ENCODE measurements around the gene CAB39L. TPM values are rescaled to one million over a fixed set of nuclear protein-coding genes. Genes with fewer than 3 reads are reported as not detected.

CAB39L gene
- polyA plus RNA-seq, 4 donors = 16.3 to 19.8 (median 18.9) TPM

- DNase-seq (ENCODE audit: low read depth in 4 of 4, low spot score in 2 of 4) = no peak
These were observed 39.7 kb downstream of the CAB39L start for GRCh38 chr13:49403996-49404702.

- DNase-seq (ENCODE audit: low read depth in 4 of 4, low spot score in 2 of 4) = peak in 1 of 4 donors; percentile 27
These were observed 42.9 kb downstream of the CAB39L start for GRCh38 chr13:49400755-49401659.

- no peak for DNase-seq (ENCODE audit: low read depth in 4 of 4, low spot score in 2 of 4)
These were observed 43.9 kb downstream of the CAB39L start for GRCh38 chr13:49399801-49400472.

GRCh38 chr13:49395878-49396380, 47.9 kb downstream of the CAB39L start:
- DNase-seq (ENCODE audit: low read depth in 4 of 4, low spot score in 2 of 4) = no peak

GRCh38 chr13:49395451-49395865, 48.4 kb downstream of the CAB39L start:
- DNase-seq (ENCODE audit: low read depth in 4 of 4, low spot score in 2 of 4) = no peak

GRCh38 chr13:49388091-49388635, 55.7 kb downstream of the CAB39L start:
- no peak for DNase-seq (ENCODE audit: low read depth in 4 of 4, low spot score in 2 of 4)

- DNase-seq (ENCODE audit: low read depth in 4 of 4, low spot score in 2 of 4) = no peak
These were observed 57.2 kb downstream of the CAB39L start for GRCh38 chr13:49386664-49387063.

GRCh38 chr13:49376121-49376520, 67.7 kb downstream of the CAB39L start:
- no peak for DNase-seq (ENCODE audit: low read depth in 4 of 4, low spot score in 2 of 4)

GRCh38 chr13:49374585-49375290, 69.1 kb downstream of the CAB39L start:
- DNase-seq (ENCODE audit: low read depth in 4 of 4, low spot score in 2 of 4) = no peak

GRCh38 chr13:49373716-49374115, 70.1 kb downstream of the CAB39L start:
- DNase-seq (ENCODE audit: low read depth in 4 of 4, low spot score in 2 of 4) = no peak

GRCh38 chr13:49371943-49372613, 71.8 kb downstream of the CAB39L start:
- DNase-seq (ENCODE audit: low read depth in 4 of 4, low spot score in 2 of 4) = peak; percentile 37 to 72 (median 60)

GRCh38 chr13:49370371-49370770, 73.5 kb downstream of the CAB39L start:
- no peak for DNase-seq (ENCODE audit: low read depth in 4 of 4, low spot score in 2 of 4)

GRCh38 chr13:49369866-49370265, 74.0 kb downstream of the CAB39L start:
- DNase-seq (ENCODE audit: low read depth in 4 of 4, low spot score in 2 of 4) = no peak

- DNase-seq (ENCODE audit: low read depth in 4 of 4, low spot score in 2 of 4) = no peak
These were observed 75.2 kb downstream of the CAB39L start for GRCh38 chr13:49368688-49369087.

- no peak for DNase-seq (ENCODE audit: low read depth in 4 of 4, low spot score in 2 of 4)
These were observed 76.0 kb downstream of the CAB39L start for GRCh38 chr13:49367640-49368422.

GRCh38 chr13:49366841-49367240, 77.0 kb downstream of the CAB39L start:
- DNase-seq (ENCODE audit: low read depth in 4 of 4, low spot score in 2 of 4) = no peak

GRCh38 chr13:49357694-49358093, 86.2 kb downstream of the CAB39L start:
- no peak for DNase-seq (ENCODE audit: low read depth in 4 of 4, low spot score in 2 of 4)

- no peak for DNase-seq (ENCODE audit: low read depth in 4 of 4, low spot score in 2 of 4)
These were observed 87.6 kb downstream of the CAB39L start for GRCh38 chr13:49356223-49356622.

- DNase-seq (ENCODE audit: low read depth in 4 of 4, low spot score in 2 of 4) = no peak
These were observed 89.1 kb downstream of the CAB39L start for GRCh38 chr13:49354719-49355118.
